ENCODE measurements around the gene GATA2.

The GATA2 gene

DNA sequence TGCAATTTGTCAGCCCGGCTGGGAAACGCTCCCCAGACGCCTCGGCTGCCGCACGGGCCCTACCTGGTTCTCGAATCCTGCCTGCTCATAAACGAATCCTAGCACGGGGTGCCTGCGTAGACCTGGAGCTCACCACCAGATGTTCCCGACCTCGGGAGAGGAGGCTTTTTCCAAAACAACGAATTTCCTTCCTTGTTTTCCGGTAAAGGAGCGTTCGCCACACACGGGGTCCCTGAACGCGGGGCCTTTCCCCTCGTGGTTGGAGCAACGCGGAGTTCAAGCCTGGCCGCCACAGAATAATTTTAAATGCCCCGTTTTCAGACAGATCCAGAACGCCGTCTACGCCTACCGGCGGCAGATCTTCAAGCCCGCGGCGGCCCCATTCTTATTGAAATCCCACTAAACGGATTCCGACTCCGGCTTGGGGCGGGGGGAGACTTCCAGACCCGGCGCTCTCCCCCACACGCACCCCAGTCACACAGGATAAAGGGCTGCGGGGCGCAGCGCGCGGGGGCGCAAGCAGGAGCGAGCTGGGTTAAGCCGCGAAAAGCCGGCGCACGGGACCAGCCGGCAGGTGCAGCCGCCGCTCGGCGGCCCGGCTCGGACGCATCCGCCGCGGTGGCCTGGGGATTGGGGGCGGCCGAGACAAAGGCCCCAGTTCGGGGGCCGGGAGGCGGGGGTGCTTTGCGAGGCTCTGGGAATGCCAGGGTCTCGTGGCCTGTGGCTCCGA is 895 bp downstream of the GATA2 start:
- no peak overlapping the region for H2AFZ ChIP-seq (ENCODE audit: low read depth, low read length, severe bottlenecking)
- no peak overlapping the region for H3K4me3 ChIP-seq (ENCODE audit: insufficient read depth, low read length, poor library complexity, severe bottlenecking)
- no peaks in the 10 kb centered on the region for H3F3A ChIP-seq (ENCODE audit: insufficient read depth)
- H3K4me2 ChIP-seq (ENCODE audit: low read depth, low read length, poor library complexity, severe bottlenecking) = no peak overlapping the region
- no peaks in the 10 kb centered on the region for H3K36me3 ChIP-seq (ENCODE audit: low read length)
- H3K79me2 ChIP-seq (ENCODE audit: insufficient read depth, low read length) = no peaks in the 10 kb centered on the region
- TF ChIP-seq EZH2phosphoT487 (conservative IDR thresholded peaks at IDR 0.05; ENCODE audit: low read length) = no peak
- TF ChIP-seq, protein P1, sequence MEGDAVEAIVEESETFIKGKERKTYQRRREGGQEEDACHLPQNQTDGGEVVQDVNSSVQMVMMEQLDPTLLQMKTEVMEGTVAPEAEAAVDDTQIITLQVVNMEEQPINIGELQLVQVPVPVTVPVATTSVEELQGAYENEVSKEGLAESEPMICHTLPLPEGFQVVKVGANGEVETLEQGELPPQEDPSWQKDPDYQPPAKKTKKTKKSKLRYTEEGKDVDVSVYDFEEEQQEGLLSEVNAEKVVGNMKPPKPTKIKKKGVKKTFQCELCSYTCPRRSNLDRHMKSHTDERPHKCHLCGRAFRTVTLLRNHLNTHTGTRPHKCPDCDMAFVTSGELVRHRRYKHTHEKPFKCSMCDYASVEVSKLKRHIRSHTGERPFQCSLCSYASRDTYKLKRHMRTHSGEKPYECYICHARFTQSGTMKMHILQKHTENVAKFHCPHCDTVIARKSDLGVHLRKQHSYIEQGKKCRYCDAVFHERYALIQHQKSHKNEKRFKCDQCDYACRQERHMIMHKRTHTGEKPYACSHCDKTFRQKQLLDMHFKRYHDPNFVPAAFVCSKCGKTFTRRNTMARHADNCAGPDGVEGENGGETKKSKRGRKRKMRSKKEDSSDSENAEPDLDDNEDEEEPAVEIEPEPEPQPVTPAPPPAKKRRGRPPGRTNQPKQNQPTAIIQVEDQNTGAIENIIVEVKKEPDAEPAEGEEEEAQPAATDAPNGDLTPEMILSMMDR (IDR thresholded peaks at IDR 0.05; ENCODE audit: insufficient read depth, low read length, poor library complexity, severe bottlenecking) = no peak
- no peaks in the 10 kb centered on the region for H3K9me3 ChIP-seq (ENCODE audit: insufficient read depth, low read length)
- H3K9me2 ChIP-seq (replicated peaks; ENCODE audit: insufficient read depth, low read length) = no peaks in the 10 kb centered on the region
- H3K27me3 ChIP-seq (ENCODE audit: low read length) = no peaks in the 10 kb centered on the region
- H3K27ac ChIP-seq (ENCODE audit: low read depth, low read length) = no peak overlapping the region
- H3K9ac ChIP-seq (ENCODE audit: low read length) = no peak overlapping the region
- no peaks in the 10 kb centered on the region for H4K20me1 ChIP-seq (ENCODE audit: low read depth, low read length)

GRCh38 chr3:128491691-128491940 is 1.4 kb downstream of the GATA2 start:
- Histone ChIP-seq H3K9ac (ENCODE audit: low read length) (no peak overlapping the region), H3K4me2 (ENCODE audit: low read depth, low read length, poor library complexity, severe bottlenecking) (no peak overlapping the region), H3K27me3 (ENCODE audit: low read length) (no peaks in the 10 kb centered on the region), H2AFZ (ENCODE audit: low read depth, low read length, severe bottlenecking) (no peak overlapping the region), H4K20me1 (ENCODE audit: low read depth, low read length) (no peaks in the 10 kb centered on the region), H3K9me2 (replicated peaks; ENCODE audit: insufficient read depth, low read length) (no peaks in the 10 kb centered on the region), H3K4me3 (ENCODE audit: insufficient read depth, low read length, poor library complexity, severe bottlenecking) (no peak overlapping the region), H3K79me2 (ENCODE audit: insufficient read depth, low read length) (no peaks in the 10 kb centered on the region), H3F3A (ENCODE audit: insufficient read depth) (no peaks in the 10 kb centered on the region), H3K27ac (ENCODE audit: low read depth, low read length) (no peak overlapping the region), H3K36me3 (ENCODE audit: low read length) (no peaks in the 10 kb centered on the region), H3K9me3 (ENCODE audit: insufficient read depth, low read length) (no peaks in the 10 kb centered on the region)
- no peak for TF ChIP-seq EZH2phosphoT487 (conservative IDR thresholded peaks at IDR 0.05; ENCODE audit: low read length)
- TF ChIP-seq, protein P1 (IDR thresholded peaks at IDR 0.05; ENCODE audit: insufficient read depth, low read length, poor library complexity, severe bottlenecking) = no peak

DNA sequence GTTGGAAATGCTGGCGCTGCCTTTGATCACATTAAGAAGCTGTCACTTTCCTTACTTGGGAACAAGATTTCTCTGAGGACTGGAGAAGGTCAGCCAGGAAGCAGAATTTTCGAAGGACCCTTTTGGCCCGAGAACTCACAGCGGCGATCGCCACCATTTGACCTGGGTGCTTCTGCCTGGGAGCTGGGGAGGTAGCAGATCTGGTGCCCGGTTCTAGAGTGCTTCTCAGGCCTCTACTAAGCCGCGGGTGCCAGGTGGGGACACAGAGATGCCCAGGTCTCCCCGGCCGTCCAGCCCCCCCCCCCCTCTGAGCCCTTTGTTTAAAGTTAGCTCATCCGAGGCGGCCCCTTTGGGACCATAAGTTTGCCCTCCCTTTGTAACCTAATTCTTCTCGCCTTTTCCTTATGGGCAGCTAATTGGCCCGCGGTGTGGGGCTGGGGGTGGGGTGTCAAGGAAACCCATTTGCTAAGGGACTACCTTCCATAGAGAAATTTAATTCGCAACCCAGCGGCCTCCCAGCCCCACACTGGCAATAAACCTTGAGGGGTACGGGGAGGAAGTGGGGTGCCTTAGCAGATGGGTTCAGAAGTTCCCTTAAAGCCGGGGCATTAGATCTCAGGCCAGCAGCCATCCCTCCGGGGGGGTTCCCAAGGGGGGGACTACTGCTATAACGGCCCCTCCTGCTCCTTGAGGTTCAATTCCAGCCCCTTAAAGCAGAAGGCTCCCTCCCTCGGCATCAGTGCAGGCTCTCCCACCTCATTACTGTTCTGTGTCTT is 1.9 kb downstream of the GATA2 start:
- Histone ChIP-seq H2AFZ (ENCODE audit: low read depth, low read length, severe bottlenecking) (no peak overlapping the region), H3K27me3 (ENCODE audit: low read length) (no peaks in the 10 kb centered on the region), H3K79me2 (ENCODE audit: insufficient read depth, low read length) (no peaks in the 10 kb centered on the region), H3K4me3 (ENCODE audit: insufficient read depth, low read length, poor library complexity, severe bottlenecking) (no peak overlapping the region), H3K36me3 (ENCODE audit: low read length) (no peaks in the 10 kb centered on the region), H3F3A (ENCODE audit: insufficient read depth) (no peaks in the 10 kb centered on the region), H3K9ac (ENCODE audit: low read length) (no peak overlapping the region), H3K9me2 (replicated peaks; ENCODE audit: insufficient read depth, low read length) (no peaks in the 10 kb centered on the region), H3K27ac (ENCODE audit: low read depth, low read length) (no peak overlapping the region), H4K20me1 (ENCODE audit: low read depth, low read length) (no peaks in the 10 kb centered on the region), H3K4me2 (ENCODE audit: low read depth, low read length, poor library complexity, severe bottlenecking) (no peak overlapping the region), H3K9me3 (ENCODE audit: insufficient read depth, low read length) (no peaks in the 10 kb centered on the region)
- no peak for TF ChIP-seq EZH2phosphoT487 (conservative IDR thresholded peaks at IDR 0.05; ENCODE audit: low read length)
- TF ChIP-seq, protein P1 (IDR thresholded peaks at IDR 0.05; ENCODE audit: insufficient read depth, low read length, poor library complexity, severe bottlenecking) = no peak

All from SU-DHL-6 (cell line).